Activated T-cell treated with anti-CD3 and anti-CD28 coated beads for 48 hours (primary cell): ENCODE data around the gene RECK.

Source experiments
- DNase-seq: peaks from one replicate; pipeline ENCODE4 v3.0.0-alpha.2; 2020; ENCODE audit warnings: low read depth

RECK gene

GRCh38 chr9:36138901-36139300 lies 102.2 kb downstream of the RECK start:
- DNase-seq: no peak

- DNase-seq: no peak
These were observed 103.7 kb downstream of the RECK start for GRCh38 chr9:36140086-36141084.

DNA sequence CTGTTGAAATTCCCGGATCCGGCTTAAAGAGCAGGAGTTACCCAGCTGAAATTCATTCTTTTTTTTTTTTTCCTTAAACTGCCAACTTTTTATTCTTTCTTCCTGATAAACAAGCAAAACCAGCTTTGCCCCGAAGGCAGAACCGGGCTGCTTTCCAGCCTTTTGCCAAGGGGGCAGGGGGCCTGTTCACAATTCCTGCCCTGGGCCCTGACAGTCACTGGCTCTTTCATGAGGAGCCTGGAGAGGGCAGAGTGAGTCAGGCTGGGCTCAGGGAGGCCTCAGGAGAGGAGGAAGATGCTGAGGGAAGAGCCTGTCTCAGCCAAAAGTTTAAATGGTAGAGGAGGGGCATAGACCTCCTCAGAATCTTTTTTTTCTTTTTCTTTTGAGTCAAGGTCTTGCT lies 104.6 kb downstream of the RECK start:
- no peak for DNase-seq

DNA sequence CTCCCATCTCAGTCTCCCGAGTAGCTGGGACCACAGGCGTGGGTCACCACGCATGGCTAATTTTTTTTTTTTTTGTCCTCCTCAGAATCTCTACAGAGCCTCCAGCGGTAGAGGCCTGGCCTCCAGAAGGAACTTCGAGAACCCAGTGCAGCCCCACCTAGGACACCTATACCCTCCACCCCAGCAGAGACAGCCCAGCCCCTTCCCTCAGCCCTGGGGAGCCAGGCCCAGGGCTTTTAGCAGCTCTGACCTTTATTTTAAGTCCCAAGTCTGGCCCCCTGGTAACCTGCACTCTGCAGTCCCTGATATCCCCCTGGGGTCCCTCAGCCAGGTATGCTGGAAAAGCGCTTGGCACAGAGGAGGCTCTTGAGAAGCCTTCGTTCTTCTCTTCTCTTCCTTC lies 105.0 kb downstream of the RECK start:
- no peak for DNase-seq

GRCh38 chr9:36142510-36143244 lies 106.0 kb downstream of the RECK start:
- no peak for DNase-seq

GRCh38 chr9:36143245-36143641 lies 106.5 kb downstream of the RECK start:
- no peak for DNase-seq

- no peak for DNase-seq
These were observed 107.9 kb downstream of the RECK start for GRCh38 chr9:36144309-36145232.

GRCh38 chr9:36145970-36146369 lies 109.3 kb downstream of the RECK start:
- DNase-seq: no peak

DNA sequence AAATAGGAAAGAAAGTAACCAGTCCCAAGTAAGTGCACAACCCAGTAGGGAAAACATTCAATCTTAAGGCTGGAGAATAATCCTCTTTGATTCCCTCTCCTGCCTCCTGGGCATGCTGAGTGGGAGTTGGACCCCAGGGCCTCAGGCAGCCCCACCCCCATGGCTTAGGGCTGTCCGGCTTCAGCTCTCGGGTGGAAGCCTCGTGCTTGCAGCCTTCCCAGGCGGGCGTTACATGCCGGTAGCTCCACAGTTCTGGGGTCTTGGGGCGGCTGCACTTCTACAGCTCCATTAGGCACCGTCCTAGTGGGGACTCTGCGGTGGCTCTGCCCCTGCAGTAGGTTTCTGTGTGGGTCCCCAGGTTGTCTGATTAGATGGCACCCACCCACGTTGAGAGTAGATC lies 109.9 kb downstream of the RECK start:
- DNase-seq: no peak

- DNase-seq: no peak
These were observed 110.9 kb downstream of the RECK start for GRCh38 chr9:36147441-36148175.

DNA sequence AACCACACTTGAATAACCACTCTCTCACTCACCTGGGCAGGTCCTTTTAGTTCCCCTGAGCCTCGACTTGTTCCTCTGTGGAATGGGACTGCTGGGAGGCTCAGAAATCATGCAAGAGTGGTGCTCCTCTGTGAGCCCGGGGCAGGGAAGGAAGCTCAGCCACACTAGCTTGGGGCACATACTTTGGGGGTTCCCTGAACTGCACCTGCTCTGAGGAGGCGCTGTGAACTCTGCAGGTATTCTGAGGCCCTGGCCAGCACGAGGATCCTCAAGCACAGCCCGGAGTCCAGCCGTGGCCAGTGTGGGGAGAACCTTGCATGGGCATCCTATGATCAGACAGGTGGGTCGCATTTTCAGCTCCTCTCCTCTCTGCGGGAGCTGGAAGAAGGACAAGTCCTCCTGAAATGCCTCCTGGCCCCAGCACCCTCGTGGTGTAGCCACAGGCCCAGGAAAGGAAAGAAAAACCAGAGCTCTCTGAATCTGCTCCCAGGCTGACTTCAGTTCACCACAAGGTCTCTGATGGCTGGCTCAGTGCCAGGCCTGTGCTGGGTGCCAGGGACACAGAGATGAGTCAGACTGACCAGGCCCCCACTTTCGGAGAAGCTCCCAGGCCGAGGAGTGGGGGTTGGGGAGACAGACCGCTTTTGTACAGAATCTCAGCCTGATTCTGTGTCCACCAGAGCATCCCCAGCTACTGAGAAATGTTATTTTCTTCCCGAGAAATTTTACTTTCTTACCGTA lies 111.8 kb downstream of the RECK start:
- peak; percentile 65 for DNase-seq

GRCh38 chr9:36149197-36149596 lies 112.5 kb downstream of the RECK start:
- DNase-seq: no peak

DNA sequence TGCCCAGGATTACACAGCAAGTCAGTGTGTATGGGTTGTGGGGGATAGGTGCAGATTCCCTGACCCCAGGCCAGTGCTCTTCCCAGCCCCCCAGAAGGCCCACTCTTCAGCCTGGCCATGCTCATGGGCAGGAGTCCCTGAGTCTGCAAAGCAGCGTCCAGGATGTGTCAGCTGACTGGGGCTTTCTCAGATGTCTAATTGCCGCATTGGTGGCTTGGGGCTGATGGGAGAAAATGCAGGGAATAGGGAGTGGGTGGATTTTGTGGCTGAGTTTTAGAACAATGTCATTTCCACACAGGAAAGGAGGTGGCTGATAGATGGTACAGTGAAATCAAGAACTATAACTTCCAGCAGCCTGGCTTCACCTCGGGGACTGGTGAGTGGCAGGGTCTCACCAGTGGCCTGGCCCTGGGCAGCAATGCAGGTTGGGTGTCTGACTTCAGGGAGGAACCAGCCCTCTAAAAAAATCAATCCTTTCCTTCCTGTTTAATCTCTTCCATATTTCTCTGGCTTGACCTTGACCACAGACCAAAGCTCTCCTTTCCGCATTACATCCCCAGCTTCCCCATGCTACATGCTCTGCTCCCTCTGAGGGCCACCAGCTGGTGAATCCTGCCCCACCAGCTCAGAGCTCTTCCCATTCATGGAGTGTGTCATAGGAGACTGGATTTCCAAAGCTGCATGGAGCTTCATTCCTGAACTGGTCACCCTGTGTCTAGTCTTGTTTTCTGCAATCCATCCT lies 114.0 kb downstream of the RECK start:
- DNase-seq: no peak

GRCh38 chr9:36151316-36152210 lies 114.8 kb downstream of the RECK start:
- peak; percentile 80 for DNase-seq

DNA sequence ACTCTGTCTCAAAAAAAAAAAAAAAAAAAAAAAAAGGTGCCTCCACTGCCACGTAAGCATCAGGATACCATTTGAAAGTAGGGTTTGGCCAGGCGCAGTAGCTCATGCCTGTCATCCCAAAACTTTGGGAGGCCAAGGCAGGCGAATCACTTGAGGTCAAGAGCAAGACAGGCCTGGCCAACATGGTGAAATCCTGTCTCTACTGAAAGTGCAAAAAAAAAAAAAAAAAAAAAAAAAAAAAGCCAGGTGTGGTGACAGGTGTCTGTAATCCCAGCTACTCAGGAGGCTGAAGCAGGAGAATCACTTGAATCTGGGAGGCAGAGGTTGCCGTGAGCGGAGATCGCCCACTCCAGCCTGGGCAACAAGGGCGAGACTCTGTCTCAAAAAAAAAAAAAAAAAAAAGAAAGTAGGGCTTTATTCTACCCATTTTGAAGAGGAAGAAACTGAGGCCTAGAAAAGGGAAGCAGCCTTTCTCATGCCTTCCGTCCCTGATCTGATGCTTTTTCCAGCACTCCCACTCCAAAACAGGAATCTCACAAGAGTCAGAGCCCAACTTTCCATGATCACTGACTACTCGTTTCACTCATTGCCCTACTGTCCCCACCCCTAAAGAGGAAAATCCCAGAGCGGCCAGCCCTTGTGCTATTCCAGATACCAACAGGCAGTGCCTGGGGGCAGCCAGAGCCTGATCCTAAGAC lies 116.2 kb downstream of the RECK start:
- DNase-seq: no peak

DNA sequence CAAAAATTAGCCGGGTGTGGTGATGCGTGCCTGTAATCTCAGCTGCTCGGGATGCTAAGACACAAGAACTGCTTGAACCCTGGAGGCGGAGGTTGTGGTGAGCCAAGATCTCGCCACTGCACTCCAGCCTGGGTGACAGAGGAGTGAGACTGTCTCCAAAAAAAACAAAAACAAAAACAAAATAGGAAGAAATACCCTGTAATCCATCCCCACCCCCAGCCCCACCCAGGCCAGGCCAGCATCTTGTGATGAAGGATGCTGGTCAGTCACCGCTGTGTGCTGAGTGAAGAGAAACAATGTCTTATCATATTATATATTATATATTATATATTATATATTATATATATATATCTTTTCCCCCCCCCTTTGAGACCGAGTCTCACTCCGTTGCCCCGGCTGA lies 117.0 kb downstream of the RECK start:
- DNase-seq: no peak

GRCh38 chr9:36154331-36154952 lies 117.7 kb downstream of the RECK start:
- DNase-seq: no peak

DNA sequence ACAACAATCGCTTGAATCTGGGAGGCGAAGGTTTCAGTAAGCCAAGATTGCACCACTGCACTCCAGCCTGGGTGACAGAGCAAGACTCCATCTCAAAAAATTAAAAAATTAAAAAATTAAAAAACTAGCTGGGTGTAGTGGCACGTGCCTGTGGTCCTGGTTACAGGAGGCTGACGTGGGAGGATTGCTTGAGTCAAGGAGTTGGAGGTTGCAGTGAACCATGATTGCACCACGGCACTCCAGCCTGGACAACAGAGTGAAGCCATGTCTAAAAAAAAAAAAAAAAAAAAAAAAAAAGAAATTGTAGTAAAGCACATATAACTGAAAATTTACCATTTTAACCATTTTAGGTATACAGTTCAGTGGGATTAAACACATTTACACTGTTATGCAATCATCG lies 119.4 kb downstream of the RECK start:
- no peak for DNase-seq
